IMR-90 (cell line): ENCODE measurements around the gene ETF1. TPM values are rescaled to one million over a fixed set of nuclear protein-coding genes. Genes with fewer than 3 reads are reported as not detected.

Experiments
- ATAC-seq: fragments of 200-7000 bp; cut with Tn5 transposase; 2 replicates; pipeline ENCODE4 v1.9.1; 2020; ENCODE audit warnings: low read depth, mild to moderate bottlenecking, moderate library complexity
- BruUV-seq: library from RNA; stranded (reverse); fragments of 400-500 nt; replicated peaks from 2 replicates; lab custom pipeline; 2021; lab: Mats Ljungman, UMichigan
- CTCF ChIA-PET: fragments of 300-600 bp; formaldehyde crosslinking; extraction: SDS; loops from one replicate; lab custom pipeline; 2021; ENCODE audit warnings: antibody characterized with exemption; lab: Yijun Ruan, JAX
- POLR2A ChIA-PET: fragments of 300-600 bp; sonication (Branson Sonifier 250); formaldehyde crosslinking; loops from one replicate; lab custom pipeline; 2022; ENCODE audit warnings: antibody characterized with exemption; ENCODE audit not compliant: unreplicated experiment; lab: Charles Lee
- DNase-seq: peaks from one replicate; pipeline ENCODE4 v3.0.0; 2013
- H2AFZ ChIP-seq: replicated peaks from 2 replicates; pipeline ENCODE3; 2013; ENCODE audit warnings: low read length, mild to moderate bottlenecking; ENCODE audit not compliant: poor library complexity
- H2AK5ac ChIP-seq: 2 replicates; pipeline ENCODE4 v1.6.1; 2013; ENCODE audit warnings: low read depth, low read length, inconsistent platforms
- H2AK9ac ChIP-seq: replicated peaks from 2 replicates; pipeline ENCODE3; 2013; ENCODE audit warnings: mild to moderate bottlenecking, low read depth, low read length, moderate library complexity; ENCODE audit not compliant: poor library complexity
- H2BK120ac ChIP-seq: 2 replicates; pipeline ENCODE4 v1.6.1; 2013; ENCODE audit warnings: low read depth, low read length, inconsistent platforms
- H2BK15ac ChIP-seq: 3 replicates; pipeline ENCODE4 v1.6.1; 2013; ENCODE audit warnings: low read depth, low read length, inconsistent platforms
- H2BK20ac ChIP-seq: 2 replicates; pipeline ENCODE4 v1.6.1; 2013; ENCODE audit warnings: low read depth, mild to moderate bottlenecking, inconsistent platforms, low read length, moderate library complexity
- H2BK5ac ChIP-seq: 2 replicates; pipeline ENCODE4 v1.6.1; 2013; ENCODE audit warnings: mild to moderate bottlenecking, low read depth, low read length, inconsistent platforms; ENCODE audit not compliant: poor library complexity, severe bottlenecking
- H3K14ac ChIP-seq: replicated peaks from 2 replicates; pipeline ENCODE4 v1.6.1; 2013; ENCODE audit warnings: low read depth, low read length, inconsistent platforms
- H3K18ac ChIP-seq: 2 replicates; pipeline ENCODE4 v1.6.1; 2013; ENCODE audit warnings: low read depth, low read length, control low read depth
- H3K23ac ChIP-seq: 2 replicates; pipeline ENCODE4 v1.6.1; 2013; ENCODE audit warnings: low read depth, low read length, inconsistent platforms
- H3K27ac ChIP-seq: 2 replicates; pipeline ENCODE4 v1.5.1; 2013; ENCODE audit warnings: mild to moderate bottlenecking, control low read depth, low read length; ENCODE audit not compliant: insufficient read depth
- H3K27me3 ChIP-seq: 2 replicates; pipeline ENCODE4 v1.6.1; 2013; ENCODE audit warnings: low read length; ENCODE audit not compliant: control insufficient read depth, insufficient read depth
- H3K36me3 ChIP-seq: 2 replicates; pipeline ENCODE4 v1.6.1; 2013; ENCODE audit warnings: low read length, mixed read lengths; ENCODE audit not compliant: control insufficient read depth, insufficient read depth
- H3K4ac ChIP-seq: 2 replicates; pipeline ENCODE4 v1.6.1; 2013; ENCODE audit warnings: low read depth, low read length, inconsistent platforms
- H3K4me1 ChIP-seq: 2 replicates; pipeline ENCODE4 v1.6.1; 2013; ENCODE audit warnings: low read length, mixed read lengths; ENCODE audit not compliant: control insufficient read depth, insufficient read depth
- H3K4me2 ChIP-seq: 2 replicates; pipeline ENCODE4 v1.6.1; 2013; ENCODE audit warnings: low read depth, mild to moderate bottlenecking, control low read depth, low read length, moderate library complexity
- H3K4me3 ChIP-seq: 2 replicates; pipeline ENCODE4 v1.5.1; 2013; ENCODE audit warnings: low read depth, mild to moderate bottlenecking, control low read depth, low read length, moderate library complexity; ENCODE audit not compliant: insufficient read depth
- H3K56ac ChIP-seq: 2 replicates; pipeline ENCODE4 v1.6.1; 2013; ENCODE audit warnings: low read length, inconsistent platforms; ENCODE audit not compliant: insufficient read depth; ENCODE audit errors: extremely low read depth
- H3K79me1 ChIP-seq, 2 experiments: 2 replicates each; pipeline ENCODE4 v1.6.1; 2013; ENCODE audit warnings: low read length in 2 of 2, inconsistent platforms in 1 of 2, low read depth in 1 of 2
- H3K9ac ChIP-seq: 2 replicates; pipeline ENCODE4 v1.6.1; 2013; ENCODE audit warnings: low read depth, low read length, control low read depth
- H3K9me1 ChIP-seq: 2 replicates; pipeline ENCODE4 v1.6.1; 2013; ENCODE audit warnings: low read length, inconsistent platforms; ENCODE audit not compliant: insufficient read depth
- H3K9me3 ChIP-seq: 2 replicates; pipeline ENCODE4 v1.6.1; 2013; ENCODE audit warnings: low read length; ENCODE audit not compliant: control insufficient read depth, insufficient read depth
- H4K20me1 ChIP-seq: 2 replicates; pipeline ENCODE4 v1.6.1; 2013; ENCODE audit warnings: low read length, inconsistent platforms; ENCODE audit not compliant: insufficient read depth
- H4K5ac ChIP-seq: 2 replicates; pipeline ENCODE4 v1.6.1; 2013; ENCODE audit warnings: mild to moderate bottlenecking, low read depth, low read length, control low read depth
- H4K8ac ChIP-seq, 2 experiments: 2 replicates each; pipeline ENCODE4 v1.6.1; 2013; ENCODE audit warnings: low read depth in 2 of 2, low read length in 2 of 2, control low read depth in 1 of 2, inconsistent platforms in 1 of 2
- H4K91ac ChIP-seq: 2 replicates; pipeline ENCODE4 v1.6.1; 2013; ENCODE audit warnings: low read depth, low read length, inconsistent platforms; ENCODE audit not compliant: insufficient read depth
- BHLHE40 ChIP-seq: fragments of 150-350 bp; IDR thresholded peaks from 2 replicates; pipeline ENCODE4 v1.6.1; 2016; ENCODE audit warnings: mild to moderate bottlenecking, low read depth, low read length
- CEBPB ChIP-seq: IDR thresholded peaks from 2 replicates; pipeline ENCODE4 v1.6.1; 2012; ENCODE audit warnings: low read depth, low read length, improper control_type of control experiment
- CHD1 ChIP-seq: IDR thresholded peaks from 2 replicates; pipeline ENCODE4 v1.6.1; 2012; ENCODE audit warnings: low read depth, low read length, improper control_type of control experiment
- ELK1 ChIP-seq: fragments of 150-350 bp; IDR thresholded peaks from 2 replicates; pipeline ENCODE4 v1.6.1; 2016; ENCODE audit warnings: low read depth, mild to moderate bottlenecking, low read length, moderate library complexity, borderline replicate concordance
- FOS ChIP-seq: fragments of 150-350 bp; IDR thresholded peaks from 2 replicates; pipeline ENCODE4 v1.6.1; 2016; ENCODE audit warnings: low read depth, low read length
- MAFK ChIP-seq: IDR thresholded peaks from 2 replicates; pipeline ENCODE4 v1.6.1; 2012; ENCODE audit warnings: low read depth, low read length, improper control_type of control experiment
- MAZ ChIP-seq: IDR thresholded peaks from 2 replicates; pipeline ENCODE4 v1.6.1; 2012; ENCODE audit warnings: low read depth, mild to moderate bottlenecking, low read length, improper control_type of control experiment, moderate library complexity, borderline replicate concordance
- NFE2L2 ChIP-seq: fragments of 150-350 bp; IDR thresholded peaks from 2 replicates; pipeline ENCODE4 v1.6.1; 2016; ENCODE audit warnings: low read depth, mild to moderate bottlenecking, low read length
- POLR2A ChIP-seq: IDR thresholded peaks from 2 replicates; pipeline ENCODE4 v1.6.1; 2012; ENCODE audit warnings: mild to moderate bottlenecking, low read depth, low read length
- RFX5 ChIP-seq: IDR thresholded peaks from 2 replicates; pipeline ENCODE4 v1.8.0; 2012; ENCODE audit warnings: low read depth, mild to moderate bottlenecking, low read length, moderate library complexity
- USF2 ChIP-seq: fragments of 150-350 bp; IDR thresholded peaks from 2 replicates; pipeline ENCODE4 v1.6.1; 2017; ENCODE audit warnings: mild to moderate bottlenecking, antibody characterized with exemption, low read length, low read depth
- WGBS, 2 experiments: methylation state at CpG; one replicate each; pipeline versions ENCODE4 v1.1.5 to v1.1.7; 2013; ENCODE audit warnings: missing lambda C conversion rate in 2 of 2; ENCODE audit not compliant: insufficient read length in 1 of 2; ENCODE audit errors: extremely low coverage in 2 of 2; 5-methylcytosine and 5-hydroxymethylcytosine counted together
- dilution Hi-C: fragments of 300-500 bp; cut with HindIII; formaldehyde crosslinking; loops from one replicate; pipeline ENCODE4 v1.14.3; 2018; ENCODE audit warnings: low sequenced_read_pairs; ENCODE audit not compliant: unreplicated experiment
- in situ Hi-C: fragments of 300-500 bp; cut with MboI; formaldehyde crosslinking; loops from 3 replicates; pipeline ENCODE4 v1.14.3; 2019; ENCODE audit warnings: low sequenced_read_pairs, inconsistent platforms, mixed read lengths
- intact Hi-C: fragments of 100-400 bp; cut with micrococcal nuclease; formaldehyde crosslinking; loops from 2 replicates; pipeline ENCODE4 v1.10.0; 2022
- polyA plus RNA-seq, 3 experiments: library from polyadenylated mRNA; depleted of rRNA; stranded (reverse); fragments of >200 nt; gene quantifications; 2 replicates each; pipeline ENCODE4 v1.2.3, GENCODE V29; 2012; ENCODE audit warnings: low replicate concordance in 1 of 3
- total RNA-seq: library from RNA; depleted of rRNA; stranded (reverse); fragments of >200 nt; gene quantifications from 2 replicates; pipeline ENCODE4 v1.2.3, GENCODE V29; 2012
- TF ChIP-seq, protein P1 (sequence below): conservative IDR thresholded peaks from 2 replicates; pipeline ENCODE4 v1.5.1; 2012; ENCODE audit warnings: mild to moderate bottlenecking, low read depth, low read length, improper control_type of control experiment

ETF1 gene
- total and polyA plus RNA-seq, 2 of the 4 experiments (the other 2 are of a cell fraction), result 53.2 to 126 TPM

- H3K79me1 ChIP-seq, result no peaks in the 10 kb centered on the region
- H3K14ac ChIP-seq, result no peak overlapping the region
- H2BK15ac ChIP-seq, result no peak overlapping the region
- no peak overlapping the region for H4K91ac ChIP-seq
- no peak overlapping the region for H2AFZ ChIP-seq
- no peak overlapping the region for H2BK20ac ChIP-seq
- no peak overlapping the region for H4K8ac ChIP-seq
- peaks cover 11% of the 10 kb centered on the region; the same call in 1 of the 2 replicates for H3K27me3 ChIP-seq
- H3K9ac ChIP-seq, result no peak overlapping the region
- no peak overlapping the region for H3K18ac ChIP-seq
- H2AK5ac ChIP-seq, result no peak overlapping the region
- no TSS peak for BruUV-seq
- no peak overlapping the region for H3K23ac ChIP-seq
- H3K4me2 ChIP-seq, result no peak overlapping the region
- intact Hi-C loops (no loop called here), in situ Hi-C loops (no loop called here), dilution Hi-C loops (no loop called here)
- H3K4ac ChIP-seq, result no peak overlapping the region
- no peak overlapping the region for H2BK120ac ChIP-seq
- no peak overlapping the region for H3K27ac ChIP-seq
- no peak overlapping the region for H2BK5ac ChIP-seq
- no peak overlapping the region for H3K56ac ChIP-seq
- no peaks in the 10 kb centered on the region for H3K36me3 ChIP-seq
- POLR2A ChIA-PET, result no interaction called here
- no peak overlapping the region for H4K5ac ChIP-seq
- no peaks in the 10 kb centered on the region for H3K9me3 ChIP-seq
- H3K4me1 ChIP-seq, result peaks cover 20% of the 10 kb centered on the region
- H2AK9ac ChIP-seq, result no peak overlapping the region
- TF ChIP-seq, protein P1, sequence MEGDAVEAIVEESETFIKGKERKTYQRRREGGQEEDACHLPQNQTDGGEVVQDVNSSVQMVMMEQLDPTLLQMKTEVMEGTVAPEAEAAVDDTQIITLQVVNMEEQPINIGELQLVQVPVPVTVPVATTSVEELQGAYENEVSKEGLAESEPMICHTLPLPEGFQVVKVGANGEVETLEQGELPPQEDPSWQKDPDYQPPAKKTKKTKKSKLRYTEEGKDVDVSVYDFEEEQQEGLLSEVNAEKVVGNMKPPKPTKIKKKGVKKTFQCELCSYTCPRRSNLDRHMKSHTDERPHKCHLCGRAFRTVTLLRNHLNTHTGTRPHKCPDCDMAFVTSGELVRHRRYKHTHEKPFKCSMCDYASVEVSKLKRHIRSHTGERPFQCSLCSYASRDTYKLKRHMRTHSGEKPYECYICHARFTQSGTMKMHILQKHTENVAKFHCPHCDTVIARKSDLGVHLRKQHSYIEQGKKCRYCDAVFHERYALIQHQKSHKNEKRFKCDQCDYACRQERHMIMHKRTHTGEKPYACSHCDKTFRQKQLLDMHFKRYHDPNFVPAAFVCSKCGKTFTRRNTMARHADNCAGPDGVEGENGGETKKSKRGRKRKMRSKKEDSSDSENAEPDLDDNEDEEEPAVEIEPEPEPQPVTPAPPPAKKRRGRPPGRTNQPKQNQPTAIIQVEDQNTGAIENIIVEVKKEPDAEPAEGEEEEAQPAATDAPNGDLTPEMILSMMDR, result no peak
- TF ChIP-seq MAZ, result no peak
- TF ChIP-seq FOS, result no peak
- no peak for TF ChIP-seq ELK1
- no peak for TF ChIP-seq CHD1
- no peak for TF ChIP-seq USF2
- no peak for TF ChIP-seq CEBPB
- no peak for TF ChIP-seq MAFK
- no peak for TF ChIP-seq NFE2L2
- TF ChIP-seq RFX5, result no peak
- TF ChIP-seq BHLHE40, result no peak
- TF ChIP-seq POLR2A, result no peak
- 74% methylated on average over 5 of the region's 5 CpGs; no CpG with 5 or more reads in 1 of the 2 experiments for WGBS, 2 experiments
- DNase-seq (no peak), ATAC-seq (no peak)
- H4K20me1 ChIP-seq, result no peaks in the 10 kb centered on the region; the same call in 1 of the 2 replicates
- peaks cover 9% of the 10 kb centered on the region; the same call in 1 of the 2 replicates for H3K9me1 ChIP-seq
- no peak overlapping the region for H3K4me3 ChIP-seq
- CTCF ChIA-PET, result interaction anchor here (0.6 kb wide), 1 partner anchor 13 kb away, joined by 3 read pairs; no protein-coding TSS in a partner anchor
Observed at GRCh38 chr5:138489683-138490061, 53.4 kb downstream of the ETF1 start.
